MM.1S (cell line): ENCODE results near the gene RPS14.

Source experiments
- DNase-seq: peaks from one replicate; pipeline ENCODE4 v3.0.0-alpha.2; 2015
- H2AFZ ChIP-seq: fragments of 300-600 bp; sonication (generic); 2 replicates; pipeline ENCODE4 v1.6.0; 2016; ENCODE audit warnings: antibody characterized with exemption, low read length
- H3F3A ChIP-seq: fragments of 300-600 bp; sonication (generic); 2 replicates; pipeline ENCODE4 v1.6.1; 2016; ENCODE audit warnings: mild to moderate bottlenecking, antibody characterized with exemption, low read length, moderate library complexity, mixed read lengths; ENCODE audit not compliant: insufficient read depth
- H3K27ac ChIP-seq: fragments of 300-600 bp; sonication (generic); 2 replicates; pipeline ENCODE4 v1.5.1; 2016; ENCODE audit warnings: mild to moderate bottlenecking, low read length
- H3K27me3 ChIP-seq: fragments of 300-600 bp; sonication (generic); replicated peaks from 2 replicates; pipeline ENCODE4 v1.6.0; 2016; ENCODE audit warnings: low read length; ENCODE audit not compliant: insufficient read depth
- H3K36me3 ChIP-seq: fragments of 300-600 bp; sonication (generic); replicated peaks from 2 replicates; pipeline ENCODE4 v1.6.1; 2016; ENCODE audit warnings: mild to moderate bottlenecking, low read length, mixed read lengths; ENCODE audit not compliant: insufficient read depth
- H3K4me1 ChIP-seq: fragments of 300-600 bp; sonication (generic); 2 replicates; pipeline ENCODE4 v1.6.1; 2016; ENCODE audit warnings: low read length, mixed read lengths
- H3K4me2 ChIP-seq: fragments of 300-600 bp; sonication (generic); 2 replicates; pipeline ENCODE4 v1.6.0; 2016; ENCODE audit warnings: low read depth, low read length
- H3K4me3 ChIP-seq: fragments of 300-600 bp; sonication (generic); 2 replicates; pipeline ENCODE4 v1.5.1; 2016; ENCODE audit warnings: low read length, mixed read lengths
- H3K79me2 ChIP-seq: fragments of 300-600 bp; sonication (generic); 2 replicates; pipeline ENCODE4 v1.6.1; 2016; ENCODE audit warnings: mixed run types, low read length, mixed read lengths
- H3K9ac ChIP-seq: fragments of 300-600 bp; sonication (generic); 2 replicates; pipeline ENCODE4 v1.6.1; 2016; ENCODE audit warnings: low read length, mixed read lengths
- H3K9me2 ChIP-seq: fragments of 300-600 bp; sonication (generic); replicated peaks from 2 replicates; pipeline ENCODE4 v1.6.1; 2016; ENCODE audit warnings: mild to moderate bottlenecking, low read length, mixed read lengths; ENCODE audit not compliant: insufficient read depth
- H3K9me3 ChIP-seq: fragments of 300-600 bp; sonication (generic); replicated peaks from 2 replicates; pipeline ENCODE4 v1.6.1; 2016; ENCODE audit warnings: mild to moderate bottlenecking, low read length, mixed read lengths; ENCODE audit not compliant: insufficient read depth
- H4K20me1 ChIP-seq: fragments of 300-600 bp; sonication (generic); 2 replicates; pipeline ENCODE4 v1.6.1; 2016; ENCODE audit warnings: mild to moderate bottlenecking, low read length, moderate library complexity, mixed read lengths; ENCODE audit not compliant: insufficient read depth
- EZH2 ChIP-seq: fragments of 300-600 bp; sonication (generic); optimal IDR thresholded peaks from 2 replicates; pipeline ENCODE3; 2017; ENCODE audit warnings: low read depth, mild to moderate bottlenecking, antibody characterized with exemption, low read length, mixed read lengths
- EZH2phosphoT487 ChIP-seq: fragments of 300-600 bp; sonication (generic); IDR thresholded peaks from 2 replicates; pipeline ENCODE4 v1.6.1; 2018; ENCODE audit warnings: antibody characterized with exemption, low read length
- TF ChIP-seq, protein P1 (sequence below): fragments of 300-600 bp; sonication (generic); IDR thresholded peaks from 2 replicates; pipeline ENCODE4 v1.5.1; 2016; ENCODE audit warnings: antibody characterized with exemption, low read length, mixed read lengths

RPS14 gene

DNA sequence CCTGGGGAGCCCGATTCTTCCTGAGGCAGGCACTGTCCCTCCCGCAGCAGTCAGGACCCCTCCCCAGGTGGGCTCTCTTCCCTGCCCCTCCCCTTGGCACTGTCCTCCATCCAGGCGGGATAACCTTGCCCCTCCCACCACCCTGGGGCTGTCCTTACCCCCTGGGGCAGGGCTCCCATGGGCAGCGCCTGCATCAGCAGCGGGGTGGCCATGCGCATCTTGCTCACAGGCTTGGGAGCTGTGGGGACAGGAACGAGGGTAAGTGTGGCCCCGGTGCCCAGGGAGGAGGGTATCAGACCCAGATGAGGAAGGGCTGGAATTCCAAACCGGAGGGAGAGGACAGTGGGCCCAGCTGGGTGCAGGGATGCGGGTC is 42.8 kb downstream of the RPS14 start:
- Histone ChIP-seq H3K79me2 (peaks cover 65% of the 10 kb centered on the region), H3K9me3 (no peaks in the 10 kb centered on the region), H4K20me1 (0 out of 2 replicates have a peak, but pooled peaks cover 4% of the 10 kb centered on the region), H3K4me2 (no peak overlapping the region), H3K4me3 (no peak overlapping the region), H3K36me3 (peaks cover 12% of the 10 kb centered on the region), H2AFZ (no peak overlapping the region), H3F3A (peaks cover 24% of the 10 kb centered on the region), H3K9me2 (no peaks in the 10 kb centered on the region), H3K27ac (no peak overlapping the region), H3K9ac (no peak overlapping the region), H3K27me3 (no peaks in the 10 kb centered on the region), H3K4me1 (peaks cover 10% of the 10 kb centered on the region)
- TF ChIP-seq EZH2phosphoT487 (no peak), EZH2 (no peak)
- TF ChIP-seq, protein P1, sequence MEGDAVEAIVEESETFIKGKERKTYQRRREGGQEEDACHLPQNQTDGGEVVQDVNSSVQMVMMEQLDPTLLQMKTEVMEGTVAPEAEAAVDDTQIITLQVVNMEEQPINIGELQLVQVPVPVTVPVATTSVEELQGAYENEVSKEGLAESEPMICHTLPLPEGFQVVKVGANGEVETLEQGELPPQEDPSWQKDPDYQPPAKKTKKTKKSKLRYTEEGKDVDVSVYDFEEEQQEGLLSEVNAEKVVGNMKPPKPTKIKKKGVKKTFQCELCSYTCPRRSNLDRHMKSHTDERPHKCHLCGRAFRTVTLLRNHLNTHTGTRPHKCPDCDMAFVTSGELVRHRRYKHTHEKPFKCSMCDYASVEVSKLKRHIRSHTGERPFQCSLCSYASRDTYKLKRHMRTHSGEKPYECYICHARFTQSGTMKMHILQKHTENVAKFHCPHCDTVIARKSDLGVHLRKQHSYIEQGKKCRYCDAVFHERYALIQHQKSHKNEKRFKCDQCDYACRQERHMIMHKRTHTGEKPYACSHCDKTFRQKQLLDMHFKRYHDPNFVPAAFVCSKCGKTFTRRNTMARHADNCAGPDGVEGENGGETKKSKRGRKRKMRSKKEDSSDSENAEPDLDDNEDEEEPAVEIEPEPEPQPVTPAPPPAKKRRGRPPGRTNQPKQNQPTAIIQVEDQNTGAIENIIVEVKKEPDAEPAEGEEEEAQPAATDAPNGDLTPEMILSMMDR: no peak
- no peak for DNase-seq

- Histone ChIP-seq H3K79me2 (peaks cover 60% of the 10 kb centered on the region), H3K27me3 (no peaks in the 10 kb centered on the region), H3K9me2 (no peaks in the 10 kb centered on the region), H3K27ac (no peak overlapping the region), H4K20me1 (0 out of 2 replicates have a peak, but pooled peaks cover 4% of the 10 kb centered on the region), H3K4me3 (no peak overlapping the region), H3K36me3 (peaks cover 12% of the 10 kb centered on the region), H3K4me1 (peaks cover 10% of the 10 kb centered on the region), H2AFZ (no peak overlapping the region), H3K9me3 (no peaks in the 10 kb centered on the region), H3K9ac (no peak overlapping the region), H3F3A (peaks cover 24% of the 10 kb centered on the region), H3K4me2 (no peak overlapping the region)
- TF ChIP-seq EZH2phosphoT487 (no peak), EZH2 (no peak)
- TF ChIP-seq, protein P1: no peak
- DNase-seq: no peak
Observed at GRCh38 chr5:150406103-150406722, 43.3 kb downstream of the RPS14 start.

DNA sequence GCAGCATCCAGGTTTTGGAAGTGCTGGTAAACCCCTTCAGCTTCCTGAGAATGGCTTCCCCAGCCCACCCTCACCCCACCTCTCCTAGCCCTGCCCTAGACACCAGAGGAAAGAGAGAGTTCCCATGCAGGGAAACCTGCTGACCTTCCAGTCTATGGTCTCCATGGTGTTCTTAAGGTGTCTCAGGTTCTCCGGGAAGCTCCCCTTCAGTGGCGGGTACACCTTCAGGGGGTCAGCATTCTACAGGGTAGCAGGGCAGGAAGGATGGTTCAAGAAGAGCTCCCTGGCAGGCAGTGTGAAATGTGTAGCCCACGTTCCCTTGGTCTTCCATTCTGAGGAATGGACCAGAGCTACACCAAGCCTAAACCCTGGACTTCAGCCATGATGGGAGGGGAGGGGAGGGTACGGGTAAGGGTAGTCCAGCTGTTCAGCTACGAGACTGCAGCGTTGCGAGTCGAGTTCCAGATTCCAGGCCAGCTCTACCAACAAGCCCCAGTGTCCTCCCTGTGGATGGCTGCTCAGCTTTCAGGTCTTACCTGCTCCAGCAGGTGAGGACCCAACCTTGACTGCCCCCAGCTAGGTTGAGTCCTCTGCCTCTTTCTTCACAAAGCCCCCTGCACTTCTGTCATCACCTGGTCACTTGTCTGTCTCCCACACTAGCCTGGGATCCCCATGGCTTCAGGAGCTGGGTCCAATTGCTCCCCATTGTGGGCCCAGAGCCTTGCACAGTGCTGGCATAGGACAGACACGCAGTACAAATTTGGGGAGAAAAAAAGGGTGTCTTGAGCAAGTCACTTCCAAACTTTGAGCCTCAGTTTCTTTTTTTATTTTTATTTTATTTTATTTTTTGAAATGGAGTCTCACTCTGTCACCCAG is 44.4 kb downstream of the RPS14 start:
- Histone ChIP-seq H3K9ac (no peak overlapping the region), H4K20me1 (0 out of 2 replicates have a peak, but pooled peaks cover 4% of the 10 kb centered on the region), H3F3A (peaks cover 27% of the 10 kb centered on the region), H3K9me3 (no peaks in the 10 kb centered on the region), H3K79me2 (peaks cover 49% of the 10 kb centered on the region), H3K27ac (no peak overlapping the region), H3K36me3 (peaks cover 12% of the 10 kb centered on the region), H3K9me2 (no peaks in the 10 kb centered on the region), H2AFZ (no peak overlapping the region), H3K4me1 (peaks cover 4% of the 10 kb centered on the region), H3K4me2 (no peak overlapping the region), H3K4me3 (no peak overlapping the region), H3K27me3 (no peaks in the 10 kb centered on the region)
- TF ChIP-seq EZH2: no peak
- no peak for TF ChIP-seq EZH2phosphoT487
- TF ChIP-seq, protein P1: no peak
- DNase-seq: no peak
